GM21737 (cell line): ENCODE data around the gene PDZD2.
"Not testable (repeated sequence)": the region's sequence is repeated elsewhere in the genome, so short reads cannot be mapped to it uniquely, and the experiment has no call there.

Experiments used
- ATAC-seq: cut with Tn5 transposase; IDR thresholded peaks from one replicate; pipeline ENCODE4 v1.9.1; 2021; ENCODE audit warnings: mild to moderate bottlenecking, moderate library complexity; ENCODE audit not compliant: unreplicated experiment

Gene PDZD2

DNA sequence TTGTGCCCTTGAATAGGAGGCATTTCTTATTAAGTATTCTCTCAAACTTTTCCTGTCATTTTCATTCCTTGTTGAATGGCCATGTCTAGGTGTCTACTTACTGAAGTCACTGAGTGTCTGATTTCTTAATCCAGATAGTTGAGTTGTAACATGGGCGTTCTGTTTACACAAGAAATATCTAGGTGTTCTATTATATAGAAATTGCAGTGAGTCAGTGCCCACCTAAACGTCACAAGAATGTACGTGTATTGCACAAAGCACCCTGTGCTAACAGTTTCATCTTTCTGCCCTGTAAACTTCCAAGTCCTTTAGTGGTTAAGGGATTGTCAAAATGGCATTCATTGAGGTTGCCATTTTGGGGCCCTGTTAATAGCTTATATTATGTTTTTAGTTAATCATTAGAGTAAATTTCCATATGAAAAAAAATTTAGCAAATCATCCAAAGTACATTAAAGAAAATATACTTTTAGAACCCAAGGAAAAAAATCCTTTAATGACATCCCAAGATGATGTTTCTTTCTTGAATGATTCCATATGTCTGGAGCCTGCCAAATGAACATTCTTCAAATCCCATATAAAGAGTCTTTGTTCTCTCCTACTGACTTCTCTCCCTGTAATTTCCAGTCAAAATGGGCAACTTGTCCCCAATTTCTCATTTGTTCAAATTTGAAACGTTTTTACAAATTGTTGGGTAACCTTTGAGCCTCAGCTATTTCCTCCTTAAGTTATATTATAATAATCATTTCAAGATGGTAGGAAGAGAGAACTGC, 421.0 kb downstream of the PDZD2 start:
- ATAC-seq, result no peak

DNA sequence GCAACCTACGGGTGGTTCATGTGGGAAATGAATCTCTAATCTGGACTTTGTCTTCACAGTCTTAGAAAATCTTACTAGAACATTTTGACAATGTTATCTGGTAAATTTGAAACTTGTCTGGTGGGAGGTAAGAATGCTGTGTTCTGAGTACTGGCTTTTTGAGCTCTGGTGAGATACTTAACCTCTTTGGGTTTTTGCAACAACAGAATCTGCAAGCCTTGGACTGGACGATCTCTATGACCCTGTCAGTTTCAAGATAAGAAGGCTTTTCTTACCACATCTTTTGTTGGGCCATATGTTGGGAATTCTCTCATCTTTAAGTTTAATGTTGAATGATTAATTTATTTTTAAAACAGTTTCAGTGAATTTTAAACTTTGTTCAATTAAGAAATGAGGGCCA, 422.3 kb downstream of the PDZD2 start:
- ATAC-seq, result no peak

DNA sequence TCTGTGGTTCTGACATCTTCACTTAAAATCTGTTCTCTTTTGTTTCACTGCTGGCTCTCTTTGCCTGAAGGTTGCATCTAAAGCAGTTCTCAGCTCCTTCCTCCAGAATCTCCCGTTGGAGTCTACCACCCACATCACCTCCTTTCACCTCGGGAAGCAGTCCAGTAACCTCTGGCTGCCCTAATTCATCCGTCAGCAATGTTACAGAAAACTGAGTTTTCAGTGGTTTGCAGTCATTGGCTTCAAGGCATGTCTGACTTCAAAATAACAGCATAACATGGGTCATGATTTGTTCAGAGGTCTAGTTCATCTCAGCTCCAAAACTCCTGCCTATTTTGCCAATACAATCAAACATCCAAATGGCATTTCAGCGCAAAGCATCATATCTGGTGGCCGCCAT, 427.5 kb downstream of the PDZD2 start:
- no peak for ATAC-seq

DNA sequence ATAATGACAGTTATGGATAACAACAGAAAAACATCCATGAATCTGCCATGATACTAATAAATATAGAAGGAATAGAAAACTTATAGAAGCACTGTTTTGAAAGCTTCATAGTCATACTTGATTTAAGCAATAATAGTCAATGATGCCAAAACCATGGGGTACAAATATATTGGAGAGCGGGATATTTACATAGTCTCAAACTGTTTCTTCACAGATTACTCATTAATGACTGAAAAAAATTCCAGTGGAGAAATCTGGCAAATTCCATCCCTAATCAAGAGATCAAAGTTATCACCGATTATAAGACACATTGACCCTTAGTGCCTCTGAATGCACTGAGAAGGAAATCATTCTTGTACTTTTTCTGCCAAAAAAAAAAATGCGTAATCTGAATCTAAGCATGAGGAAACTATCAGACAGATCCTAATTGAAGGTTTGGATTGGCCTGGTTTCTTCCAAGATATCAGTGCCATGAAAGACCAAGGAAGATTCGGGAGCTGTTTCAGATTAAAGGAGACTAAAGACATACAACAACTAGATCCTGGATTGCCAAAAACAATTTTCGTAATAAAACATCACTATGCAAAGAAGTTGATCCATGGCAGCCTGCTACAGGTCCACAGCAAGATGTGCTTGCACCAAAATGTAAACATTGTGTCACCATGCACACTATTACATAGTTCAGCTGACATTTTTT, 429.0 kb downstream of the PDZD2 start:
- no peak for ATAC-seq

DNA sequence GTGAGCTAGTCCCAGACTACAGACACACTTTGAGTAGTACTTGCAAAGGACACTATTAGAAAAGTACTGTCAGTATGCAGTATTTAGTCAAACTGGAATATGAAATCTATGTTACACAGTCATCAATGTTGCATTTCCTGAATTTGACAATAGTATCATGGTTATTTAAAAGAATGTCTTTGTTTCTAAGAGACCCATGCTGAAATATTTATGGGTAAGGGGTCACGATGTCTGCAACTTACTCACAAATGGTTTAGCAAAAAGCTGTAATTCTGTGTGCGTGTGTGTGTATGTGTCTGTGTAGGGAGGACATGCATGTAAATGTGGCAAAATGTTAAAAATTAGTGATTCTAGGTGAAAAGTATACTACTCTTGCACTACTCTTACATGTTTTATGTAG, 429.6 kb downstream of the PDZD2 start:
- ATAC-seq, result no peak

DNA sequence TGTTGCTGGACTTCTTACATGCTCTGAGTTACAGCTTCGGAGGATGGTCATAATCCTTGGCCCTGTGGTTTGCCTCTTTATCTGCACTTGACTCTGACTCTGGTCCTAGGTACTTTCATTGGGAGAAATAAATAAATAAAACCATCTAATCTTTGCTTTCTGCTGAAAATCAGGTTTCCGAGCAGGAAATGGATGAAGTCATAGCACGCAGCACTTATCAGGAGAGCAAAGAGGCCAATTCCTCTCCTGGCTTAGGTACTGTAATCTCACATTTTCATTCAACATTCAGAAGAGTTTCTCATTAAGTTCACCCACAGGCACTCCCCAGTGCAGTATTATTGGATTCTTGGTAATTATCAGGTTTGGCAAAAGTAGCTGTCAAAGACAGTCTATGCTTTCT, 430.5 kb downstream of the PDZD2 start:
- no peak for ATAC-seq

DNA sequence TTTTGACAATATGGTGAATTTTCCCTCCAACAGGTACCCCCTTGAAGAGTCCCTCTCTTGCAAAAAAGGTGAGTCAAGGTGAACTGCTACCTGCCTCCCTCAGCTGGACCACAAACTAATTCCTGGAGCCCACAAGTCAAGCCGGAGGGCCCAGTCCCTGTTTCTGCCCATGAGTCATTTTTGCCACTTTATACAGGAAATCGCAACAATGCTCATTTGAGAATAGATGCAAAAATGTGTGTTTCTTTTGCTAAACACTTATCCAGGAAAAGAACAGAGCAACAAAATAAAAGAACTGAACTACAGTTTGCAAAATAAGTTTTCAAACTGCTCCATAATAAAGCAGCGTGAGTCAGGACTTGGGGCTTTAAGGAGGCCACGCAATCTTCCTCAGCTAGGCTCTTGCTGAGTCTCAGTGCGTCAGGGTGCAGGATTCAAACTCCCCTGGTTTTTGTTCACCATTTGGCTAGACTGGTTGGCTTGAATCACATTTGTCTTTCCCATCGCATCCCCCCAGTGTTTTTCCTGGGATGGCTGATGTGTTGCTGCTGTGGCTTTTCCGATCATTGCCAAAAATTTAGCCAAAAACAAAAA, 432.5 kb downstream of the PDZD2 start:
- ATAC-seq, result no peak

DNA sequence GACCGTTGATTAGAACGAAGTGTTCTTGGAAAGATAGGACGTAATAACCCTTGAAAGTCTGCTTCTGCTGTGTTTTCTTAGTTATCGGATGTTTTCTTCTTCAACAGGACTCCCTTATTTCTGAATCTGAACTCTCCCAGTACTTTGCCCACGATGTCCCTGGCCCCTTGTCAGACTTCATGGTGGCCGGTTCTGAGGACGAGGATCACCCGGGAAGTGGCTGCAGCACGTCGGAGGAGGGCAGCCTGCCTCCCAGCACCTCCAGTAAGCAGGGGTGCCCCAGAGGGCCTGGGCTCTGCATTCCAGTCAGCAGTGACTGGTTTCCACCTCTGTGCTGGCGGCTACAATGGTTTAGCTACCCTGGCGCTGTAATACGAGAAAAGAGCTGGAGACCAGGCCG, 433.1 kb downstream of the PDZD2 start:
- no peak for ATAC-seq

DNA sequence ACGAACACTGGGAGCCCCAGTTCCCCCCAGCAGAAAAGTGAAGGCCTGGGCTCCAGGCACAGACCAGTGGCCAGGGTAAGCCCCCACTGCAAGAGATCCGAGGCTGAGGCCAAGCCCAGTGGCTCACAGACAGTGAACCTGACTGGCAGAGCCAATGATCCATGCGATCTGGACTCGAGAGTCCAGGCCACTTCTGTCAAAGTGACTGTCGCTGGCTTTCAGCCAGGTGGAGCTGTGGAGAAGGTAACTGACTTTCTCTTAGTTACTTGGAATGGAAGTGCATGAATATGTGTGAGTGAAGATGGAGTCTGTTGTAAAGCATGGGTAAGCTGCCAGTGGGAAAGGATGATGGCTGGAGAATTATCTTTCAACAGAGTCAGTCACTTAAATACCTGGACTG, 435.5 kb downstream of the PDZD2 start:
- no peak for ATAC-seq

DNA sequence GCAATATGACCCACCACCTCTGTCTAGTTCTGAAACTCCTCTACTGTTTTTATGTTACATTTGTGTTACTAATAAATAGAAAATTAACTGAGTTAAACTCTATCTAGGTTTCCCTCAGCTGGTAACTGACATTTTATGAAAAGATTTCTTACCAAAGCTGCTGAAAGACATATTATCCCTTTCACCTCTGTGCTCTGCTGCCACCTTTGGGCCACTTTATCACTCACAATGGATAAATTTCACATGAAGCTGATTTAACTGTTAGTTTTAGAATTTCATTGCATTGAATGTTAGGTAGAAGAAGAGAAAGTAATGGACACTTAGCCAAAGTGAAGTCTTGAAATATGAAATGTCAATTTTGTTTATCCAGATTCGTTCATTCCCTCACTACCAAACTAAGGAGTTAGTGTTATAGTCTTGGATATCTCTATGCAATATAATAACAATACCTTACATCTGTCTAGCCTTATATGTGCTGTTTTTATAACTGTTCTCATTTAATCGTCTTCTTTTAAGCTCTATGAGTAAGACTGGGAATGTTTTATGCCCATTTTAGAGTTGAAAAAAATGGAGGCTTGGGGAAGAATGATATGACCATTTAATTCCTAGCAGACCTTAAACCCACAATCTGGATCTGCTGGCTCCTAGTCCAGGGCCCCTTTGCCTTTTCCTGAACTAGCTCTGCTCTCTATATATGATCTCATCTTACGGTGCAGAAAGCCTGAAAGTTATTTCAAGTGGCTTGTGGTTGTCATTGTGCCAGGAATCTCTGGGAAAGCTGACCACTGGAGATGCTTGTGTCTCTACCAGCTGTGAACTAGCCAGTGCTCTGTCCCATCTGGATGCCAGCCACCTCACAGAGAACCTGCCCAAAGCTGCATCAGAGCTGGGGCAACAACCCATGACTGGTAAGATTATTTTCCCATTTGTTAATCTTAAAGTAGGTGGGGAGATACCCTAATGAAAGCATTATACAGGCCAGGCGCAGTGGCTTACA, 438.1 kb downstream of the PDZD2 start:
- no peak for ATAC-seq

DNA sequence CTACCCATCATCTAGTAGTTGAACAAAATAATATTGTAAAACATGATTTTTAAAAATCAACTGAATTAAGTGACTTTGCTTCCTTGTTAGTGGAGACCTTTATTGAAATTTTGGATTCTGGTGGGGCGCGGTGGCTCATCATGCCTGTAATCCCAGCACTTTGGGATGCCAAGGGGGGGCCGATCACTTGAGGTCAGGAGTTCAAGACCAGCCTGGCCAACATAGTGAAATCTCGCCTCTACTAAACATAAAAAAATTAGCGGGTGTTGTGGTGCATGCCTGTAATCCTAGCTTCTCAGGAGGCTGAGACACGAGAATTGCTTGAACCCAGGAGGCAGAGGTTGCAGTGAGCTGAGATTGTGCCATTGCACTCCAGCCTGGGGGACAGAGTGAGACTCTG, 439.9 kb downstream of the PDZD2 start:
- ATAC-seq, result not testable (repeated sequence)

DNA sequence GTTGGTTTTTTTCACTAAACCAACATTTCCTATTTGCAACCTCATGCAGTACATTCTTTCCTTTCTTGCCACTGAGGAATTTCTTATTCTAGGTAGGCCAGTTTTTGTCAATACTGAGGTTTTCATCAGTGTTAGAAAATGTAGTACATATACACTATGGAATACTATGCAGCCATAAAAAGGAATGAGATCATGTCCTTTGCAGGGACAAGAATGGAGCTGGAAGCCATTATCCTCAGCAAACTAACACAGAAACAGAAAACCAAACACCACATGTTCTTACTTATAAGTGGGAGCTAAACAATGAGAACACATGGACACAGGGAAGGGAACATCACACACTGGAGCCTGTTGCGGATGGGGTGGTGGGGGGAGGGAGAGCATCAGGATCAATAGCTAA, 441.6 kb downstream of the PDZD2 start:
- ATAC-seq, result not testable (repeated sequence)

DNA sequence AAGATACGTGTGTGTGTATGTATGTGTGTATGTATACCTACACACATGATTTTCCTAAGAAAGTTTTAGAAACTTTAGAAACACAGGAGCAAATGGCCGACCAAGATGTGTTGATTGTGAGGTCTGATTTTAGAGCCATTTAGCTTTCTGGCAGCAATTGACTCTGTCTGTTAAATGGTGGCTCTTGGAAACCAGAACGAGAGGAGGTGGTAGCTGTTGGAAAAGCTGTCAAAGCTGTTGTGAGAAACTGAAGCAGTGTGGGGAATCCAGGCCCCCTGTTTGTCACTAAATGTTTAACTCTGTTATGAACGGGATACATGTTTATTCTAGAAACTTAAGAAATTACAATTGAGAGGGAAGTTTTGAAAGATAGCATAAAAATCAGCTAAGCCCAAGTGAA, 443.8 kb downstream of the PDZD2 start:
- ATAC-seq, result no peak

DNA sequence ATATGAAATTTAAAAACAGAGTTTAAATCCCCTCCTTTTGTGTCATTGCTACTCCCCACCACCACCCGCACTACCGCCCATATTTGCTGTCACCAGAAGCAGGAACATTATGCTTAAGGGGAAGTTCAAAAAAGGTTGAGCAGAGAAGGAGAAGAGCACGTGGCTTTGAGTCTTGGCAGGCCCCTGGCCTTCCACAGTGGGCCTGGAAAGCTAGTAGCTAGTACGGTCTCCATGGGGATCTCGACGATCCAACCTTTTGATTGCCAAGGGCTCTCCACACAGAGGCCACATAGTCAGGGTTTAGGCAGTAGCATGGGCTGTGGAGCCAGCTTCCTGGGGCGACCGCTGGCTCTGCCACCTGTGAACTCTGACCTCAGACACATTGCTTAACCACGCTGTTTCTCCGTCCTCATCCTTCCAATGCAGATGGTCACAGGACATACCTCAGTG, 445.1 kb downstream of the PDZD2 start:
- no peak for ATAC-seq

DNA sequence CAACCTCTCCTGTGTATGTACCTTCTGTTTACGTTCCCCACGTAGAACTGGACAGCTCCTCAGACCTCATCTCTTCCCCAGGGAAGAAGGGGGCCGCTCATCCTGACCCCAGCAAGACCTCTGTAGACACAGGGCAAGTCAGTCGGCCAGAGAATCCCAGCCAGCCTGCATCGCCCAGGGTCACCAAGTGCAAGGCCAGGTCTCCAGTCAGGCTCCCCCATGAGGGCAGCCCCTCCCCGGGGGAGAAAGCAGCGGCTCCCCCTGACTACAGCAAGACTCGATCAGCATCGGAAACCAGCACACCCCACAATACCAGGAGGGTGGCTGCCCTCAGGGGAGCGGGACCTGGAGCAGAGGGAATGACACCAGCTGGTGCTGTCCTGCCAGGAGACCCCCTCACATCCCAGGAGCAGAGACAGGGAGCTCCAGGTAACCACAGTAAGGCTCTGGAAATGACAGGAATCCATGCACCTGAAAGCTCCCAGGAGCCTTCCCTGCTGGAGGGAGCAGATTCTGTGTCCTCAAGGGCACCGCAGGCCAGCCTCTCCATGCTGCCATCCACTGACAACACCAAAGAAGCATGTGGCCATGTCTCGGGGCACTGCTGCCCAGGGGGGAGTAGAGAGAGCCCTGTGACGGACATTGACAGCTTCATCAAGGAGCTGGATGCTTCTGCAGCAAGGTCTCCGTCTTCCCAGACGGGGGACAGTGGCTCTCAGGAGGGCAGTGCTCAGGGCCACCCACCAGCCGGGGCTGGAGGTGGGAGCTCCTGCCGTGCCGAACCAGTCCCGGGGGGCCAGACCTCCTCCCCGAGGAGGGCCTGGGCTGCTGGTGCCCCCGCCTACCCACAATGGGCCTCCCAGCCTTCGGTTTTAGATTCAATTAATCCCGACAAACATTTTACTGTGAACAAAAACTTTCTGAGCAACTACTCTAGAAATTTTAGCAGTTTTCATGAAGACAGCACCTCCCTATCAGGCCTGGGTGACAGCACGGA, 448.5 kb downstream of the PDZD2 start:
- ATAC-seq, result no peak

DNA sequence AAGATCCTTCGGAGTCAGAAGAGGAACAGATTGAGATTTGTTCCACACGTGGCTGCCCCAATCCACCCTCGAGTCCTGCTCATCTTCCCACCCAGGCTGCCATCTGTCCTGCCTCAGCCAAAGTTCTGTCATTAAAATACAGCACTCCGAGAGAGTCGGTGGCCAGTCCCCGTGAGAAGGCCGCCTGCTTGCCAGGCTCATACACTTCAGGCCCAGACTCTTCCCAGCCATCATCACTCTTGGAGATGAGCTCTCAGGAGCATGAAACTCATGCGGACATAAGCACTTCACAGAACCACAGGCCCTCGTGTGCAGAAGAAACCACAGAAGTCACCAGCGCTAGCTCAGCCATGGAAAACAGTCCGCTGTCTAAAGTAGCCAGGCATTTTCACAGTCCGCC, 449.3 kb downstream of the PDZD2 start:
- no peak for ATAC-seq

DNA sequence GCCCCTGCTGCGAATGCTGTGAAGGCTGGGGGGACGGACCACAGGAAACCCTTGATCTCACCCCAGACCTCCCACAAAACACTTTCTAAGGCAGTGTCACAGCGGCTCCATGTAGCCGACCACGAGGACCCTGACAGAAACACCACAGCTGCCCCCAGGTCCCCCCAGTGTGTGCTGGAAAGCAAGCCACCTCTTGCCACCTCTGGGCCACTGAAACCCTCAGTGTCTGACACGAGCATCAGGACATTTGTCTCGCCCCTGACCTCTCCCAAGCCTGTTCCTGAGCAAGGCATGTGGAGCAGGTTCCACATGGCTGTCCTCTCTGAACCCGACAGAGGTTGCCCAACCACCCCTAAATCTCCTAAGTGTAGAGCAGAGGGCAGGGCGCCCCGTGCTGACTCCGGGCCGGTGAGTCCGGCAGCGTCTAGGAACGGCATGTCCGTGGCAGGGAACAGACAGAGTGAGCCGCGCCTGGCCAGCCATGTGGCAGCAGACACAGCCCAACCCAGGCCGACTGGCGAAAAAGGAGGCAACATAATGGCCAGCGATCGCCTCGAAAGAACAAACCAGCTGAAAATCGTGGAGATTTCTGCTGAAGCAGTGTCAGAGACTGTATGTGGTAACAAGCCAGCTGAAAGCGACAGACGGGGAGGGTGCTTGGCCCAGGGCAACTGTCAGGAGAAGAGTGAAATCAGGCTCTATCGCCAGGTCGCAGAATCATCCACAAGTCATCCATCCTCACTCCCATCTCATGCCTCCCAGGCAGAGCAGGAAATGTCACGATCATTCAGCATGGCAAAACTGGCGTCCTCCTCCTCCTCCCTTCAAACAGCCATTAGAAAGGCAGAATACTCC, 450.4 kb downstream of the PDZD2 start:
- no peak for ATAC-seq

DNA sequence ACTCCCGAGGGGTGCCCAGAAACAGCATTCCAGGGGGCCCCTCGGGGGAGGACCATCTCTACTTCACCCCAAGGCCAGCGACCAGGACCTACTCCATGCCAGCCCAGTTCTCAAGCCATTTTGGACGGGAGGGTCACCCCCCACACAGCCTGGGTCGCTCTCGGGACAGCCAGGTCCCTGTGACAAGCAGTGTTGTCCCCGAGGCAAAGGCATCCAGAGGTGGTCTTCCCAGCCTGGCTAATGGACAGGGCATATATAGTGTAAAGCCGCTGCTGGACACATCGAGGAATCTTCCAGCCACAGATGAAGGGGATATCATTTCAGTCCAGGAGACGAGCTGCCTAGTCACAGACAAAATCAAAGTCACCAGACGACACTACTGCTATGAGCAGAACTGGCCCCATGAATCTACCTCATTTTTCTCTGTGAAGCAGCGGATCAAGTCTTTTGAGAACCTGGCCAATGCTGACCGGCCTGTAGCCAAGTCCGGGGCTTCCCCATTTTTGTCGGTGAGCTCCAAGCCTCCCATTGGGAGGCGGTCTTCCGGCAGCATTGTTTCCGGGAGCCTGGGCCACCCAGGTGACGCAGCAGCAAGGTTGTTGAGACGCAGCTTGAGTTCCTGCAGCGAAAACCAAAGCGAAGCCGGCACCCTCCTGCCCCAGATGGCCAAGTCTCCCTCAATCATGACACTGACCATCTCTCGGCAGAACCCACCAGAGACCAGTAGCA, 451.3 kb downstream of the PDZD2 start:
- no peak for ATAC-seq
